NCI-H187 treated with DMSO at 0.1 percent for 48 hours (cell line): ENCODE data around the gene RNF8.
"Not testable (repeated sequence)": the region's sequence is repeated elsewhere in the genome, so short reads cannot be mapped to it uniquely, and the experiment has no call there.

Source experiments
- DNase-seq: peaks from one replicate; lab custom pipeline; 2025; lab: John Stamatoyannopoulos, UW

The RNF8 gene, protein sequence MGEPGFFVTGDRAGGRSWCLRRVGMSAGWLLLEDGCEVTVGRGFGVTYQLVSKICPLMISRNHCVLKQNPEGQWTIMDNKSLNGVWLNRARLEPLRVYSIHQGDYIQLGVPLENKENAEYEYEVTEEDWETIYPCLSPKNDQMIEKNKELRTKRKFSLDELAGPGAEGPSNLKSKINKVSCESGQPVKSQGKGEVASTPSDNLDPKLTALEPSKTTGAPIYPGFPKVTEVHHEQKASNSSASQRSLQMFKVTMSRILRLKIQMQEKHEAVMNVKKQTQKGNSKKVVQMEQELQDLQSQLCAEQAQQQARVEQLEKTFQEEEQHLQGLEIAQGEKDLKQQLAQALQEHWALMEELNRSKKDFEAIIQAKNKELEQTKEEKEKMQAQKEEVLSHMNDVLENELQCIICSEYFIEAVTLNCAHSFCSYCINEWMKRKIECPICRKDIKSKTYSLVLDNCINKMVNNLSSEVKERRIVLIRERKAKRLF

GRCh38 chr6:37353761-37354525 lies at the start of gene RNF8:
TSS of gene RNF8 (plus strand) at chr6:37353983. CDS start at chr6:37354165, 182 bp downstream.
- DNase-seq, result no peak

GRCh38 chr6:37304766-37305165 lies 49.0 kb upstream of the RNF8 start:
- DNase-seq, result no peak

DNA sequence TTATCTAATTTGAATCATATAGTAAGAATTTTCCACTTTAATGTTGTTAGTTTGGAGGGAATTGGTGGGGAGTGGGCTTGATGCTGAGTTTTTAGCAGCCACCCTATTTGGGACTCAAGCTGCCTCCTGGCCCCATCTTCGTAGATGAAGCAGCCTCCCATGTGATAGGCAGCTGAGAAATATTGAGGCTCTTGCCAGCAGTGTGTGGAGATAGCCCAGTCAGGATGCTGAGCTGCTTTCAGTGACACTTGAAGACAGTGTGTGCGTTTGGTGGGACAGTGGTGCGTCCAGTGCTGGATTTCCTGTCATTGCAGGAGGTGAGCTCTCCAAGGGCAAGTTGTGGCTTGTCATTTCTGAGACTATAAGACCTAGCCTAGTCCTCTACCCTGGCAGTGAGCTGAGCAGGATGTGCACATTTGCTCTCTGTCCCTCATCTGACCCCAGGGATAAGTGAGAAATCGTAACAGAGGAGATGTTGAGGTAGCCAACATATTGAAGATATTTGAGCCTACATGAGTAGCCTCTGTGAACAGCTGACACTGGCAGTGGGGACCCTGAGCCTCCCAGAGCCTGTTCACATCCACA lies 47.9 kb upstream of the RNF8 start:
- DNase-seq, result no peak

DNA sequence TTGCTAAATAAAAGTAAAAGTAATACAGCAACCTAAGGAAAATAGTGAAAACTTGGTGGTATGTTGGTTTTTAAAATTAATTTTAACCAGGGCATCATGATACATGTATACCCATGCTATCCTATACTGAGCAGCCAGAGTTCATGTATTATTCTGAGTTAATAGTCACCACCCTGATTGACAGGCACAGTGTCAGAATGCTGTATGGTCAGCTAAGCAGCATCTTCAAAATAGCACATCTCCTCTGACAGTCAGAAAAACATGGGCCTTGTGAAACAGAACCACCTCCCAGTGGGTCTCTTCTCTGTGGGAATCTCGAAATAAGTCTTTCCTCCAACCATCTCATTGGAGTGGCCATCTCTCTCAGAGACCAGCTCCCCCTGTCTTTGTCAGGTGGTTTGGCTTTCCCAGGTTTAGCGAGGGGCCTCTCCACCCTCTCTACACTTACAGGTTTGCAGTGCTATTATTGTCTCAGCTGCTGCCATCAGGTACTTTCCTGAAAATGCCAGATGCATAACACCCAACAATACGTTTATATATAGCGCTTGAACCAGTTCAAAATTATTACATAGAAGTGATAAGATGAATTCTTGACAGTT lies 47.1 kb upstream of the RNF8 start:
- DNase-seq, result peak; percentile 22

- DNase-seq, result not testable (repeated sequence)
These were observed 46.3 kb upstream of the RNF8 start for GRCh38 chr6:37307484-37307883.

GRCh38 chr6:37308069-37308815 lies 45.5 kb upstream of the RNF8 start:
- DNase-seq, result peak; percentile 93

DNA sequence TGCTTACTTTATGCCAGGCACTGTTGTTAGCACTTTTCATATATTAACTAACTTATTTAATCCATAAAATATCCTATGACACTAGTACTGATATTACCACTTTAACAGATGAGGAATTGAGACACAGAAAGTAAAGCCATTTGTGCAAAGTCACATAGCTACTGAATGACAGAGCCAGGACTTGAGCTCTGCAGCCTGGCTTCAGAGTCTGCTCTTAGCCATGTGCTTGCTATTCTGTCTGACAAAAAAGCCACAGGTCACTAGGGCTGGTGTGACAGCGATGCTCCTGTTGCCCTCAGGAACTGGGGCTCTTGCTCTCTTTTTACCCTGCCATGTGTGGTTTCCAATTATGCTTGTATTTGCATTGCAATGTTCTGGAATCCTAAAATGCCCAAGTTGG lies 44.7 kb upstream of the RNF8 start:
- no peak for DNase-seq

DNA sequence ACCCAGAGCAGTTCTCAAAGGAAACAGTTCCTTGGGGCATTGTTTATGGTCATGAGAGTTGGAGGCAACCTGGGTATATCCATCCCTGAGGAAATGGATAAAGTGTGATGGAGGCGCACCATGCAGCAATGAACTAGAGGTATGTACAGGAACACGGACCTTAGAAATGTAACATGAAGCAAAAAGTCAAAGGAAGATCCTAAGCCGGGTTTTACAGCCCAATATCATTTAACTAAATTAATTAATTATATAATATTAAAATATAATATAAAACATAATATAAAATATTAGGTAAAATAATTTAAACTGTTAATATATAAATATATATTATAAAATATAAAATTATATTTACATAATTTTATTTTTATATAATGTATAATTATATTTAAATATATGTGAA lies 44.1 kb upstream of the RNF8 start:
- DNase-seq, result no peak

- DNase-seq, result no peak
These were observed 42.8 kb upstream of the RNF8 start for GRCh38 chr6:37310966-37311365.

GRCh38 chr6:37311741-37312473 lies 41.9 kb upstream of the RNF8 start:
- no peak for DNase-seq

- no peak for DNase-seq
These were observed 39.9 kb upstream of the RNF8 start for GRCh38 chr6:37313723-37314486.

- DNase-seq, result peak; percentile 16
These were observed 39.2 kb upstream of the RNF8 start for GRCh38 chr6:37314487-37315156.

DNA sequence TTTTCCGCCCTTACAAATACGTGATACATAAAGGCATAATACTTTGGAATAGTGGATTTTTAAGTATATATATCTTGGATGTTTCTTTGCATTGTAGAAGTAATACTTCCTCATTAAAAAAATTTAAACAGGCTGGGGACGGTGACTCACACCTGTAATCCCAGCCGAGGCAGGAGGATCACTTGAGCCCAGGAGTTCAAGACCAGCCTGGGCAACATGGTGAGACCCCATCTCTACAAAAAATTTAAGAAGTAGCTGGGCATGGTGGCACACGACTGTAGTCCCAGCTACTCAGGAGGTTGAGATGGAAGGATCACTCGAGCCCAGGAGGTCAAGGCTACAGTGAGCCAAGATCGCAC lies 38.6 kb upstream of the RNF8 start:
- no peak for DNase-seq

GRCh38 chr6:37316071-37316470 lies 37.7 kb upstream of the RNF8 start:
- no peak for DNase-seq

- no peak for DNase-seq
These were observed 36.3 kb upstream of the RNF8 start for GRCh38 chr6:37317312-37318038.

- no peak for DNase-seq
These were observed 34.6 kb upstream of the RNF8 start for GRCh38 chr6:37319156-37319555.

- DNase-seq, result no peak
These were observed 33.8 kb upstream of the RNF8 start for GRCh38 chr6:37319856-37320480.

GRCh38 chr6:37320646-37321045 lies 33.1 kb upstream of the RNF8 start:
- DNase-seq, result no peak

GRCh38 chr6:37321101-37321500 lies 32.7 kb upstream of the RNF8 start:
- DNase-seq, result no peak
